GM19324 (cell line): ENCODE measurements around the gene ATP5ME.
"Not testable (repeated sequence)": the region's sequence is repeated elsewhere in the genome, so short reads cannot be mapped to it uniquely, and the experiment has no call there.

Experiments used
- ATAC-seq: cut with Tn5 transposase; IDR thresholded peaks from one replicate; pipeline ENCODE4 v1.9.1; 2021; ENCODE audit warnings: mild to moderate bottlenecking, moderate library complexity; ENCODE audit not compliant: unreplicated experiment, low FRiP score

Gene ATP5ME

DNA sequence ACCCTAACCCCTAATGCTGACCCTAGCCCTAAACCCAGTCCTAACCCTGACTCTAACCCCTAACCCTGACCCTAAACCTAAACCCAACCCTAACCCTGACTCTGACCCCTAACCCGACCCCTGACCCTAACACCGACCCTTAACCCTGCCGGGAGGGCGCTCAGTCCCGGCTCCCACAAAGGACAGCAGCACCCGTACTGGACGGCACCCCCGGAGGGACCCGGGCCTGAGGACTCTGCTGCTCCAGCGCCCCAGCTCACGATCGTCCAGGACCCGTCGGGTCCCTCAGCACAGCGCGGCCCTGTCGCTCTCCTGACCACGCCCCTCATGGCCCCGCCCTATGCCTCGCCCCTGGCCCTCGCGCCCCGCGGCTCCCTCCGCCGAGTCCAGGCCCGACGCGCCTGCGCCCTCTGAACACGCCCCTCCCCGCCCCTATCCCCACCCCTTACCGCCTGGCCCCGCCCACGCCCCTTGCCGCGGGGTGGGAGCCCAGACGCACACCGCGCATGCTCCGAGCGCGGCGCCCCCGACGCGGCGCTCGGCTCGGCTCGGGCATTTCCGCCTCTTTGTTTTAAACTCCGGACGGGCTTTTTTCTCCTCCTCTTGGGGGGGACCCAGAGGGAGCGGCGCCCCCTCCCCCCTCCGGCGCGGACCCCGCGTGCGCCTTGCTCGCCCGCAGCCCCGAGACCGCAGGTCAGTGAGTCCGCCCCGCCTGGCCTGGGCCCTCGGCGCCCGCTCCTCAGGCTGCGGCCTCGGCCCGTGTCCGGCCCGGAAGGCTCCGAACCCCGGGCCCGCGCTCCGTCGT, 31.4 kb upstream of the ATP5ME start, which contains the start of gene PCGF3:
PCGF3 (plus strand) TSS at position 555 of the 805 bp plus-strand sequence. CDS start 27,849 bp downstream, outside the sequence.
- ATAC-seq = peak; percentile 90

DNA sequence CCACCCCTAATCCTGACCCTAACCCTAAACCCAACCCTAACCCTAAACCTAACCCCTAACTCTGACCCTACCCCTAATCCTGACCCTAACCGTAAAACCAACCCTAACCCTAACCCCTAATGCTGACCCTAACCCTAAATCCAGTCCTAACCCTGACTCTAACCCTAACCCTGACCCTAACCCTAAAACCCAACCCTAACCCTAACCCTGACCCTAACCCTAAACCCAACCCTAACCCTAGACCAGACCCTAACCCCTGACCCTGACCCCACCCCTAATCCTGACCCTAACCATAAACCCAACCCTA, 30.8 kb upstream of the ATP5ME start:
- no peak for ATAC-seq

DNA sequence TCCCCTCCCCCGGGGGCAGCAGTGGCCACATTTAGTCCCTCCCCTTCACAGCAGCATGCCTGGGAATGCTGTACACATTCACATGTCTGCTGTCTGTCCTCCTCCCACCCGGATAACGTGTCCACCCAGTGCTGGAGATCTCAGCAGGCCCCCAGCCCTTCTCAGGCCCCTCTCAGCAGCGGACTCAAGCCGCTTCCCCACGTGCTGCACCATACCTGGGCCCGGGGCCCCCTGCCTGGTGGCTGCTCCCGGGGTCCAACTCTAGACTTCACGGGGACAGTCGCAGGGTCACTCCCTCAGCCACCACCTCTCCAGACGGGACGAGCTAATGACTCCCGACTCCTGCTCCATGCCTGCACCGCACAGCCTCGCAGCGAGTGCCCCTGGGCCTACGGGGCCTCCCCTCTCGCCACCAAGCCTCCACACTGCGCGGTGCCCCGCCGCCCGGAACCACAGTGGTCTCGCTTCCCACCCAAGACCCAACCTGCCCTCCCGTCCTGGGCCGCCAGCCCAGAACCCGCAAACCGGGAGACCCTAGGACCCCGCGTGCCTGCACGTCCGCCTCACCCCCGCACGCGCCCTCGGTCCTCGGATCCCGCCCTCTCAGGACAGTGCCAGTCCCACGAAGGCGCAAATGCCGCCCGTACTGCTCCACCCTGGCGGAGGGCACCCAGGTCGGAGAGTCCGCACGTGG, 30.3 kb upstream of the ATP5ME start:
- no peak for ATAC-seq

DNA sequence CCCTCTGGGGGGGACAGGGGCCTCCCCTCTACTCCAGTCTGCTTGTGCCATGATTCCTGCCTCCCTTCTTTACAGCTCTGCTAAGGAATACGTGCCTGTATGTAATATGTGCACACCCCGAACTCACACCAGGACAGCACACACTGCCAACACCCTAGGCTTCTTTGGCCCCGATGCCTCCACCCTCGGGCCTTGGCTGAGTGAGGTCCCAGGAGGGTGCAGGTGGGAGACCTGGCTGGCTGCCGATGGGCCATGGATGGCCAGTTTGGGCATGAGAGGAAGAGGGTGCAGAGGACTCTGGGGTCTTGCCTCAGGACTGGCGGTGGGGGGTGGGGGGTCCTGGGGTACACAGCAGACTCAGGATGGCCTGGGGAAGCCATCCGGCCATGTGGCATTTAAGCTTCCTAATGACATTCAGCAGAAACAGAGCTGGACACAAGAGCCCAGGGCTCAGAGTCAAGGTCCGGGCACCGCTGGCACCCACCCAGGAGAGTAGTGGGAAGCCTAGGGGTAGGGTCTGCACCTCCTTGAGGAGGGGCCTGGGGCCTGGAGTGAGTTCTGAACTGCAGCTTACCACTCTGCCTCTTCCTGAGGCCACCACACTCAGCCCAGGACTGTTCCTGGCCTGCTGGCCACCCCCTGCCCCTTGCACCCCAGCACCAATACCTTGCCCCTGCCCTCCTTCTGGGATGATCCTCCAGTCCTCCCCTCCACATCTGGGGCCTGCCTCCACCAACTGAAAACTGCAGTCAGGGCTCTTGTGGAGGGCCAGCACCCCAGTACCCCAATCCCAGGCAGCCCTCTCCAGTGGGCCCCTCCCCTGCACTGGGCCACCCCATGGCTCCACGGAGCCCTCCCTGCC, 29.5 kb upstream of the ATP5ME start:
- ATAC-seq = no peak

DNA sequence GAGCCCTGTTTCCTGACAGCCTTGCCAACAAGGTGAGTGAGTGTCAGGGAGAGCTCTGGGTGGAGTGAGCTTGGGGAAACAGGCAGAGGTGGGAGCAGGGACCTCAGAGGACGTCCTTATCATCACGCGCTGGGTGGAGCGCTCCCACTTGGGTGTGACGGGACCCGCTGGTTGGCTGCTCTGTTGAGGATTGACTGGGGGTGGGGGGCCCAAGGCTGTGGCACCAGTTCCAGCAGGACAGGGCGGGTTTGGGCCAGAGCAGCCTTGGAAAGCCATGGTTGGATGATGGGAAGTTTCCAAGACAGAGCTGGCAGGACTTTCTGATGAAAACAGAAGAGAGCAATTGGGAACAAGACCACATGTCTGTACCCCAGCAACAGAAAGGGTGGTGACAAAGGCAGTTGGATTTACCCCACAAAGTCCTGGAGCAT, 28.6 kb upstream of the ATP5ME start:
- no peak for ATAC-seq

DNA sequence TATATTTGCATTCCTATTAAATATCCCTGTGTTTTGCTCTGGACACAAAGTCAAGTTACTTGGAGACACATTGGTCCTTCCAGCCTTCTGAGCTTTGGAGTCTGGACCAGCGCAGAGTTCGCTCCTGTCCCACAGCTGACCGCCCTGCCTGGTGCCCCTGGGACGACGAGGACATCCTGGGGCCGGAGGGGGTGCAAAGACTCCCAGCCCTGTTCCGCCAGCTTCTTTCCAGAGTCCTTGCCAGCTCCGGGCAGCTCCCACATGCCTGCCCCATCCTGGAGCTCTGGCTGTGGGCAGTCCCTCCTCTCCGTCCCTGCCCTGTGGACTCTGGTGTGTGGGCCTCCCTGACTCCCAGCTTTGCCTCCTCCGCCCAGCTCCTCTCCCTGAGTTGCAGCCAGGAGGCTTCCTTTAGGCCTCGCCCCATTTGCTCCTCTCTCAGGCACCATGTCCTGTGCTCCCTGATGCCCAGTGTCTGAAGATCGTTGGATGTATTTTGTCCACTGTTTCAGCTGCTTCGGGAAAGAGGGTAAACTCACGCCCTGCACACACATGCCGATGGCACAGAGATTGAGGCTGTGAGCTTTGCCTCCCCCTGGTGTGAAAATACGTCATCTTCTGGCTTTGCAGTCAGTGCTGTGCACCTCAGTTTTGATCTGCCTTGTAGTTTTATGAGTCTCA, 26.6 kb upstream of the ATP5ME start:
- ATAC-seq = no peak

DNA sequence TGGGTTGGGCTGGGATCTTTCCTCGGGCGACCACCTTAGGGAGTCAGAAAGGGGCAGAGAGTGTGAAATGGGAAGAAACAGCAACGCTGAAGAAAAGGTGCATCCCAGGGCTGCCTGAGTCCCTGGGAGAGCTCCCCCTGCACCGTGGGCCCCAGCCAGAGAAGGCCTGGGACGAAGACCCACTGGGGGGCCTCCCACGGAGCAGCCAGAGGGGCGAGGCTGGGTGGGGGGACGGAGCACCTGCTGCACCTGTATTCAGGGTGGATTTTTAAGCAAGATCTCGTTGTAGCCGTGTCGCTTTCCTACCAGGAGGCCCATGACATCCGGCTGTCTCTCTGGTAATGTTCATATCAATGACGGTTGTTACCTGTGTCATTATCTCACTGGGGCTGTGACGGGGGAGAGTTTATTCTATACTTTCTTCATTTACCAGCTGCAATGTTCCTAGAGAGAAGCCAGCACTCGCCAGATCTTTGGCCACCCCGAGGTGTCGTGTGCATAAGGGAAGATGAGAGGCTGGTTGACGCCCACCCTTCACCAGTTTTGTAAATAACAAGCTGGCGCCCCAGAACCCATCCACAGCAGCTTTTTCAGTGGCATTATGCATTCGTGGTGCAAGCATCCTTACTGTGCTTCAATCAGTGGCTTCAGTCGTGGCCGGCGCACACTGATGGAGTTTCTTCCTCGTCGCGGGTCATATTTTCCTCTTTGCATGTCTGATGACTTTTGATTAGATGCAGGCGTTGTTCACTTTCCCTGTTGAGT, 25.9 kb upstream of the ATP5ME start:
- no peak for ATAC-seq

DNA sequence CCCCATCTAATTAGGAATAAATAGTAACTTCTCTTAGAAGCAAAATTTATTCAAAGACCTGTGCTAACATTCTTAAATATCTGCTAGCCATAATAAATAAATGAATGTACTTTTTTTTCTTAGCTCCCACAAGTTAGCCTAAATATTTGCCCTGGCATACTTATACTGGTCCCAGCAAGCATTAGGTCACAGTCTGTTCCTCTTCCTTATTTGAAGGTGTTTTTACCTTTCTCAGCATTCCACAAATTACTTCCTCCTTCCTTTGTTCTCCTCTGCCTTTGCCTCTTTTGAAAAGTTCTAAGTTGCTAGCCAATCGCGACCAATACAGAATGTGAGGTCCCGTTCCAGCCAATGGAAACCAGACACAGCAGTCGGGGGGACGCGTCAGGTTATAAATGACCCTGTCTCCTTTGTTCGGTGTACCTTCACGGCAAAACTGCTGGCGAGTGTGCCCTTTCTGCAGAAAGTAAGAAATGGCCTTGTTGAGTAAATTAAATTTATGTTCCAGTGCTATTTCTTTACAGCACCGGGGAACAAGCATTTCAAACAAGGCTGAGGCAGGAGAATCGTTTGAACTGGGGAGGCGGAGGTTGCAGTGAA, 20.4 kb upstream of the ATP5ME start:
- ATAC-seq = not testable (repeated sequence)

DNA sequence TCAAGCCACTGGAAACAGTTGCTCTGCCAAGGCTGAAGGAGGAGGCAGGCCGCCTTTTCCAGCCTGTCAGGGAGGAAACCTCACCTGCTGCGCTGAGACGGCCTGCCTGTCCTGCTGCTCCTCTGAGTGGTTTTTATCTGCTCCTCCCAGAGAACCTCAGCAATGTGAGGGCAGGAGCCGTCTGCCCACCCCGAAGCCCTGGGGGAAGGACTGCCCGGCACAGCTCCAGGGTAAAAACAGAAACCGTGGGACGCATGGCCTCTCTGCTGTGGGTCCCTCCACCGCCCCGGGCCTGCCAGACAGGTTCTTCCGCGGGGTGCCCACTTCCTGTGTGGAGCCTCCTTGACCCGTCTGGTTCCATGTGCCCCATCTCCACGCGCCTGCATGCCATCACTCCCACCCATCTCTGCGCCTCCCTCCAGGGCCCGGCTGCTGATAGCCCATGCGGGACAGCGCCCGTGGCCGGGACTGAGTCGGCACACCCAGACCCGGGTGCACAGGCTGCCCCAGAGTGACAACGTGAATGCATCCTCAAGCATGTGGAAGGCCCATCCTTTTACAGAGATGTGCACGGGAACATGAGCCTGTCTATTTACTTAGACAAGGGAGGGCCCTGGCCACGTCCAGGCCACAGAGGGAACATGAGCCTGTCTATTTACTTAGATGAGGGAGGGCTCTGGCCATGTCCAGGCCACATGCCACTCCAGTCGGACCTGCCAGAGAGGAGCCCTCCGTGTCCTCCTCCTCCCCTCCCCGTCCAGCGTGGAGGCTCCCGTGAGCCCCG, 18.9 kb upstream of the ATP5ME start:
- ATAC-seq = no peak

DNA sequence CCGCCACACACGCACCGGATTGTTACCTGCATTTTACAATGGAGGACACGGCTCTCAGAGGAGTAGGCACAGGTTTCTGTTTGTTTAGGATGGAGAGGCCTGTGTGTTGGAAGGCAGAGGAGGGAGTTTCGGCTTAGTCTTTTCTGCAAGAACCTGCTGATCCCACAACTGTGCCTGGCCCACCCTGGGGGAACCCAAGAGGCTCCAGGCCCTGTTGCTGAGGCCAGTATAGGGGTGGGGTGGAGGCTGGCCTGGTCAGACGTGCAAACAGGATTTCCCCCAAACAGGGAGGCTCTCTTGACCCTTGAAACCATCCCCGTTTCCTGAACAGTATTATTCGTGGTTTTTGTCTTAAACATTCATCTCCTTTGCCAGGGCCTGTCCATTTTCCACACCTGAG, 15.6 kb upstream of the ATP5ME start:
- no peak for ATAC-seq

DNA sequence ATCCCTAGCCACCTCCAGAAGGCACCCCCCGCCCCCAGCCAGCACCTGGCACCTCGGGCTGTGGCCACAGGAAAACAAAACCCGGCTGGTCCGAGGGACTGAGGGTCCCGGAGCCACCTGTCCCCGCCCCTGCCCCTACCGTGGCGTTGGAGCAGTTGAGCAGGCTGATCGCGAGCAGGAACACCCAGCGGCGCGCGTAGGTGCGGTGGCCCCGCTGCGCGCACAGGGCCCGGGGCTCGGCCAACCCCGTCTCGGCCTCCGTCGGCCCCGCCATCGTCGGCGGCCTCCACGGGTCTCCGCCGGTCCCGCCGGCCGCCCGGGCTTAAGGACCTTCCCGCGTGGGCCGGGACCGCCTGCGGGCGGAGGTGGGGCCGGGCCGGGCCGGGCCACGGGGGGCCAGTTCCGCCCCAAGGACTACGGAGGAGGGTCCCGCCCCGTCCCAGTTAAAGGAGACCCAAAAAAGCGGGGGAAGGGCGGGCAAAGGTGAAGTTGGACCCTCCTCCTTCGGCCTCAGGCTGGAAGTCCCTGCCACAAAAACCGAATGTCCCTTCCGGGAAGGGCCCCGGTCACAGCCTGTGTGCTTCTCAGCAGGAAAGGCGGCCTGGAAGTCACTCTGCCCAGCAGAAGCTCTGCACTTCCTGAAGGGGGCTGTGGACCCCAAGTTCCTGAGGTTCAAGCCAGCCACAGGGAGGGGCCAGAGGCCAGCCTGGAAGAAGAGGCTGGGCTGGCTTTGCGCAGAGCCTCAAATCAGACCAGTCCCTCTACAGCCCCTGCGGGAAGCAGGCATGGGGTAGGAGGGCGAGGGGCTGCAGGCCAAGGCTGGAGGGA, 15.0 kb upstream of the ATP5ME start, which contains the start of gene SLC49A3:
SLC49A3 (minus strand) TSS at position 298 of the 828 bp plus-strand sequence; CDS start at position 274, 24 bp downstream.
- no peak for ATAC-seq

DNA sequence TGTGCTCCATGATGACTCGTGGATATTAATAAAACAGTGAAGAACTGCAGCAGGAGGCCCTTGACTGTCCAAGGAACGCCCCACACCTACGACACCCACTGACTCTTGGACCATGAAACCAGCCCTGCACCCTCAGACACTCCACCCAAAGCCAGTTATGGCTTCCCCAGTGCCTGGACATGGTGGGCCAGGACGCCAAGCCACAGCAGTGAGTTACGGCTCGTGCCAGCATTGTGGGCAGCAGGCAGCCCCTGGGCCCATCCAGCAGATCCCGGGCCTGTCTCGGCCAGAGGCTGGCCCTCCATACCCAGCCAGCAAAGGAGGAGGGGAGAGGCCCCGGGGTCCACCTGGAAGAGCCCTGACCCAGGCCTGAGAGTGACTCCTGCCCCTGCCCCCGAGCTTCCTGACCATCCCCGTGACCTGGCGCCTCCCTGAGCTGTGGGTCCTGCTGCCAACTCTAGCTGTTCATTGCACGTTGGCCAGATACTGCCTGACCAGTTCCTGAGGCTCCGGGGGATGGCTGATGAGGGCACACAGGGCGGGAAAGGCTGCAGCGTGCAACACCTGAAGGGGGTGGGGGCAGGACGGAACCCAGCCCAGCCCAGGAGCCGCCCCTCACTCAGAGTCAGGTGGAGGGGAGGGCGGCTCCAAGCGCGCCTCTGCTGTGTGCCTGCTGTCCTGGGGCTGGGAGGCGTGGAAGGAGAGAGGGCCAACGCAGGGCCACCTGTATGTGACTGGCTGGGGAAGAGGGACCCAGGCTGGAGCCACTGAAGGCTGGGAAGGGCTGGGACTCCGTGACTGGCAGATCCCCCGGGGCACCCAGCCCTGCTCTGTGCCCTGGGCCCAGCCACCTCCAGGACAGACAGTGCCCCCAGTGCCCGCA, 14.1 kb upstream of the ATP5ME start:
- no peak for ATAC-seq

DNA sequence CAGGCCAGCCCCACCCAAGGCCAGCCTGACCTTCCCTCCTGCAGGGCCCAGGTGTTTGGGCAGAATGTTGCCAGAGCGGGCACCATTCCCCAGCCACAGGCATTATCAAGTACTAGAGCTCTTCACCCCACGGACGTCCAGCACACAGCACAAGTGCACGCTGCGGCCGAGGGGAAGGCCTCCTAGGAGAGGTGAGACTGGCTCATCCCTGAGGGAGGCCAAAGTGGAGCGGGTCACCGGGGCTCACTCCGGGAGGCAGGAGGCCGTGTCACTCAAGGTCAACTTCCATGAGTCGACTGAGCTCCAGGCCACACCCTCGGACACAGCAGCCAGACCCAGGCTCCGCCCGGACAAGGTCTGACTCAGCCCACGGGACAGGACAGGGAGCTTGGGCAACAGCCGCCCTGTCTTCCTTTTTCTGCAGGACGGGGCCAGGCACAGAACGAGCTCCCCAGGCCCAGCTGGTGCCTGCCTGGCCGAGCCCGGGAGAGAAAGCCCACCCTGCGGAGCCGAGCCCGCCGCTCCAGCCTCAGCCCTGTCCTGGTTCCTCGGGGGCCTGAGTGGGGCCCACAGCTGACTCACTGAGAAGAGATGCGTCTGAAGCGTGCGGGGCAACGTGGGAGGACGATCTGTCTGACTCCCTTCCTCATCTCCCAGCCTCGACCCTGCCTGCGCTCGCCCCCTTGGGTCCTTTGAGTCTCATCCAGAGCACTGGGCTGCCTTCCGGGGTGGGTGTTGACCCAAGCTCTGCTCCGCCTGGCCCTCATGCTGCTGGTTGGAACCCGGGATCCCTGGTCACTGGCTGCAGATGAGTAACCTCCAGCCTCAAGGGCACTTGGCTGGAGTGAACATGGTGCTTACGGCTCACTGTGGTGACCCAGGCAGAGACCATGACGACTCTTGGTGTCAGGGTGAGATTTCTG, 13.2 kb upstream of the ATP5ME start:
- ATAC-seq = no peak

DNA sequence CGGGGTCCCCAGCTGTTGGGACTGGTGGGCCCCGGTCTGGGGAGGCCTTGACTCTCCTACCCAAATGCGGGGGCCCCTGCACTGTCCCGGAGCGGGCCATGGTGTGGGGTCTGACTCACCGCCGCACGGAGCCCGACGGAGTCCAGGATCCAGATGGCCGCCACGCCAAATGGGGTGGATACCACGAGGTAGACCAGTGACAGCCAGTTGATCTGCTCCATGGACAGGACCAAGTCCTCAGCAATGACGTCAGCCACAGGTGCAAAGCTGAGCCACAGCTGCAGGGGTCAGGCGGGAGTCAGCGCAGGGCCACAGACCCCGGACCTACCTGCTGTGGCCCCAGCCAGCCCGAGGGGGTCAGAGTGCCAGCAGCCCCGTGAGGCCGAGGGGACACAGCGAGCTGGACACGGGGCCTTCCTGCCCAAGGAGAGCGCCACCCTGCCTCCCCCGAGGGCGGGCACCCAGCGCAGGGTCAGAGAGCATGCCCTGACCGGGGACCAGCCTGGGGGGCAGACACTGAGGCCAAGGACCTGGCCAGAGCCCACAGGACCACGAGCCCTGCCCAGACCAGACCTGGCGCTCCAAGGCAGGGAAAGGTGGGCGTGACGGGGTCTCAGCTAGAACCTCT, 12.5 kb upstream of the ATP5ME start:
- no peak for ATAC-seq
